SH-SY5Y (cell line): ENCODE results near the gene APOO.

Experiments used
- GATA2 ChIP-seq: IDR thresholded peaks from 2 replicates; pipeline ENCODE4 v1.6.1; 2011; ENCODE audit warnings: mild to moderate bottlenecking, low read depth, low read length
- GATA3 ChIP-seq: IDR thresholded peaks from 2 replicates; pipeline ENCODE4 v1.6.1; 2011; ENCODE audit warnings: low read depth, mild to moderate bottlenecking, low read length, moderate library complexity

GRCh38 chrX:23871905-23872546, 35.7 kb downstream of the APOO start:
- no peak for TF ChIP-seq GATA2
- TF ChIP-seq GATA3 = no peak
